Esophagus muscularis mucosa (tissue), 4 donors: ENCODE results near the gene FAM89A.

Experiments used
- EP300 ChIP-seq: sonication (generic); formaldehyde crosslinking; IDR thresholded peaks from one replicate; pipeline ENCODE4 v1.6.1; 2017; ENCODE audit warnings: antibody characterized with exemption
- POLR2AphosphoS5 ChIP-seq, 2 donors: sonication (generic); formaldehyde crosslinking; IDR thresholded peaks; one replicate each; pipeline ENCODE4 v1.6.1; 2017; ENCODE audit warnings: antibody characterized with exemption in 2 of 2
- TF ChIP-seq, protein P1 (sequence below), 3 experiments: fragments of 200-600 bp in 2 of 3; fragments of 450-650 bp in 1 of 3; sonication (generic) in 2 of 3; IDR thresholded peaks; one replicate each; pipeline ENCODE4 v1.5.1; 2017 to 2019; ENCODE audit warnings: antibody characterized with exemption in 3 of 3, mild to moderate bottlenecking in 2 of 3, moderate library complexity in 1 of 3

DNA sequence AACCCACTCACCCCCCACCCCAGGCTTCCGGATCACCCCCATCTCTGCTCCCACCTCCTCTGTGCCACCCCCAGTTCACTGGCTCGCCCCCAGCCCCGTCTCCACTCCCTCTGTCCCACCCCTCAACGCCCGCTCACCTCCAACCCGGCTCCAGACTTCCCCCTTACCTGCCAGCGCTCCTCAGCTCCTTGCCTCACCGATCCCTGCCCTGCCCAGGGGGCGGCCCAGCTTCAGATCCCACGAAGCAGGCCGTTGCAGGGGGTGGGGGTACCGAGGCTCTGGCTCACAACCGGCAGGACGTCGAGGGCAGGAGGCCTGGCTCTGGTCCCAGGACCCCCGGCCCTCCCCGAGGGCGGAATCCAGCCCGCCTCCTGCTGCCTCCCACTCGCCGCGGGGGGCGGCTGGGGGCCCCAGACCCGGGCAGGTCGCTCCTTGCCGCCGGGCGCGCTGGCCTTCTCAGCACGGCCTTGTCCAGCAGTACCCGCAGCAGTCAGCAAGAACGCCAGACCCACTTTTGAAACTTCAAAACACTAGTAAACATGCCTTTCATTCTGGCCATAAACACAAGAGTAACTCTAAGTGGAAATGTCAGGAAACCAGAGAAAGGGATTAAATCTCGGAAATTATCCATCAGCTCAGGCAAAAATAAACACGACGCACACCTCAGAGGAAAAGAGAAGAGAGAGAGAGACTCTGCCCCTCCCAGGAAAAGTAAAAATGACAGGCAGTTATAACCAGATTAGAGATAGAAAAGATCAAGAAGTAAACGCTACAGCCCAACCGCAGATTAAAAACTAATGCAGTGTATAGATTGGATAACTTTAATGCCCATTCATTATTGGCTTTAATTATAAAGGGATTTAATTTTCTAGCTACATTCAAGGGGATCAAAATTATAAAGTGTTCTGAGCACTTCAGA lies 1.0 kb upstream of the FAM89A start:
- TF ChIP-seq POLR2AphosphoS5 (IDR thresholded peaks at IDR 0.05) (no peak), EP300 (no peak)
- TF ChIP-seq, protein P1, sequence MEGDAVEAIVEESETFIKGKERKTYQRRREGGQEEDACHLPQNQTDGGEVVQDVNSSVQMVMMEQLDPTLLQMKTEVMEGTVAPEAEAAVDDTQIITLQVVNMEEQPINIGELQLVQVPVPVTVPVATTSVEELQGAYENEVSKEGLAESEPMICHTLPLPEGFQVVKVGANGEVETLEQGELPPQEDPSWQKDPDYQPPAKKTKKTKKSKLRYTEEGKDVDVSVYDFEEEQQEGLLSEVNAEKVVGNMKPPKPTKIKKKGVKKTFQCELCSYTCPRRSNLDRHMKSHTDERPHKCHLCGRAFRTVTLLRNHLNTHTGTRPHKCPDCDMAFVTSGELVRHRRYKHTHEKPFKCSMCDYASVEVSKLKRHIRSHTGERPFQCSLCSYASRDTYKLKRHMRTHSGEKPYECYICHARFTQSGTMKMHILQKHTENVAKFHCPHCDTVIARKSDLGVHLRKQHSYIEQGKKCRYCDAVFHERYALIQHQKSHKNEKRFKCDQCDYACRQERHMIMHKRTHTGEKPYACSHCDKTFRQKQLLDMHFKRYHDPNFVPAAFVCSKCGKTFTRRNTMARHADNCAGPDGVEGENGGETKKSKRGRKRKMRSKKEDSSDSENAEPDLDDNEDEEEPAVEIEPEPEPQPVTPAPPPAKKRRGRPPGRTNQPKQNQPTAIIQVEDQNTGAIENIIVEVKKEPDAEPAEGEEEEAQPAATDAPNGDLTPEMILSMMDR (IDR thresholded peaks at IDR 0.05) = no peak
